A549 (cell line): ENCODE data around the gene MITF.

Experiments
- CTCF ChIP-seq: fragments of >200 bp; sonication (Bioruptor Twin); formaldehyde crosslinking; IDR thresholded peaks from 3 replicates; pipeline ENCODE4 v1.5.1; 2016
- ESRRA ChIP-seq: fragments of 150-350 bp; IDR thresholded peaks from 2 replicates; pipeline ENCODE4 v1.6.1; 2014; ENCODE audit warnings: mild to moderate bottlenecking, low read length, borderline replicate concordance
- RAD21 ChIP-seq, 2 experiments: fragments of >200 bp in 1 of 2; sonication (Bioruptor Twin) in 1 of 2; formaldehyde crosslinking in 1 of 2; IDR thresholded peaks in 1 of 2; conservative IDR thresholded peaks in 1 of 2; 2 replicates in 1 of 2; 3 replicates in 1 of 2; pipeline ENCODE4 v1.6.1; 2012 to 2018; ENCODE audit warnings: inconsistent platforms in 1 of 2
- RCOR1 ChIP-seq: fragments of 150-350 bp; IDR thresholded peaks from 2 replicates; pipeline ENCODE4 v1.6.1; 2014; ENCODE audit warnings: antibody characterized with exemption, low read length, low read depth
- RNF2 ChIP-seq: fragments of 200-600 bp; sonication (generic); IDR thresholded peaks from 2 replicates; pipeline ENCODE4 v1.6.1; 2016; ENCODE audit warnings: low read depth, mild to moderate bottlenecking, antibody characterized with exemption, moderate library complexity, borderline replicate concordance
- TP53 ChIP-seq: fragments of 250-450 bp; sonication (Bioruptor Pico); IDR thresholded peaks from 2 replicates; pipeline ENCODE4 v1.5.0; 2021; ENCODE audit warnings: mild to moderate bottlenecking, moderate library complexity
- USF2 ChIP-seq: fragments of 450-650 bp; IDR thresholded peaks from 2 replicates; pipeline ENCODE4 v1.6.1; 2014; ENCODE audit warnings: antibody characterized with exemption

- TF ChIP-seq RNF2 (no peak), USF2 (no peak), ESRRA (no peak), RAD21 (conservative IDR thresholded peaks at IDR 0.05 in 1 of 2, IDR thresholded peaks at IDR 0.05 in 1 of 2) (no peak), TP53 (CRISPR knock-in tag) (no peak), RCOR1 (no peak), CTCF (no peak)
Observed at GRCh38 chr3:69838696-69839515, 99.6 kb downstream of the MITF start.
